Measurements from ENCODE around the gene DHODH. TPM values are rescaled to one million over a fixed set of nuclear protein-coding genes. Genes with fewer than 3 reads are reported as not detected.

The DHODH gene
- total and polyA plus RNA-seq, 10 of the 15 experiments (the other 5 are each of a cell fraction or from before 2014, with no cell fraction given): 3.4 to 23.3 (median 13.2) TPM

- no peak overlapping the region for H2AFZ ChIP-seq (ENCODE audit: control insufficient read depth, low read depth, low read length)
- H3K27ac ChIP-seq (ENCODE audit: control insufficient read depth, insufficient read depth): no peak overlapping the region
- ChIA-PET POLR2A (no interaction called here), SMC1A (ENCODE audit: uncharacterized antibody, unreplicated experiment) (interaction anchor here (1.2 kb wide), 1 partner anchor 9 kb away, joined by 3 read pairs; no protein-coding TSS in a partner anchor), RAD21 (ENCODE audit: unreplicated experiment) (interaction anchor here (0.9 kb wide), 1 partner anchor 42 kb away, joined by 3 read pairs; no protein-coding TSS in a partner anchor), CTCF (interaction anchor here (1.1 kb wide), 1 partner anchor 500 kb away, joined by 3 read pairs; no protein-coding TSS in a partner anchor)
- no peaks in the 10 kb centered on the region for H3K27me3 ChIP-seq (replicated peaks in 1 of 2; ENCODE audit: control insufficient read depth in 2 of 2, insufficient read depth in 2 of 2, low read length in 1 of 2)
- no peak overlapping the region for H3K4me3 ChIP-seq
- no peaks in the 10 kb centered on the region for H3K4me1 ChIP-seq (ENCODE audit: control insufficient read depth, insufficient read depth, low read length)
- FAIRE-seq (no peak), ATAC-seq (no peak), DNase-seq (ENCODE audit: low read depth, low spot score) (no peak)
- H4K20me1 ChIP-seq (ENCODE audit: control insufficient read depth, insufficient read depth): no peaks in the 10 kb centered on the region
- 31% methylated on average over 7 of the region's 7 CpGs for WGBS (ENCODE audit: insufficient coverage, insufficient replicate concordance, low lambda C conversion rate, missing lambda C conversion rate)
- no peaks in the 10 kb centered on the region for H3K9me3 ChIP-seq (replicated peaks; ENCODE audit: control insufficient read depth, insufficient read depth, low read length)
- intact Hi-C loops (cut with micrococcal nuclease; ENCODE audit: unreplicated experiment): no loop called here
- H3K4me2 ChIP-seq (ENCODE audit: control insufficient read depth, insufficient read depth): no peak overlapping the region
- H3K79me2 ChIP-seq (ENCODE audit: control insufficient read depth, insufficient read depth, low read length): no peaks in the 10 kb centered on the region
- TF ChIP-seq ZBTB33 (IDR thresholded peaks at IDR 0.05) (no peak), NR2C1 (IDR thresholded peaks at IDR 0.05) (no peak)
- no peak overlapping the region for H3K9ac ChIP-seq (ENCODE audit: control insufficient read depth, insufficient read depth, low read length)
- BruUV-seq (replicated peaks): no TSS peak
- in situ Hi-C loops (cut with MboI): no loop called here
- H3K36me3 ChIP-seq (ENCODE audit: control insufficient read depth in 2 of 2, insufficient read depth in 2 of 2, low read length in 1 of 2): no peaks in the 10 kb centered on the region
These were observed 7.2 kb upstream of the DHODH start for GRCh38 chr16:72001180-72001874.

DNA sequence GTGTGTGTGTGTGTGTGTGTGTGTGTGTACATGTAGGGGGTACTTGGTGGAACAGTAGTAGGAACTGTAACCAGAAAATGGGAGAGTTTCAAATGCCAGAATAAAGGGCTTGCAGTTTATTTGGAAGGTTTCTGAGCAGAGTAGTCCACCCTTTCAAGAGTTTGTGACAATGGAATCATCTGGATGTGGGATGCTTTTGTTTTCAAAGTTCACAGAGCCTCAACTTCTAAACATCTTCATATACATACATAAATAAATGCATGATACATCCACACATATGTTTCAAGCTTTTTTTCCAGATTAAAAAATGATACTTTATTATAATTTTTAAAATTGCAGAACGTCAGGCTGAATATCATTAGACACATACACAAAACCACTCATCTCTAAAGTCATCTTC, 5.9 kb upstream of the DHODH start:
- SMC1A ChIA-PET (ENCODE audit: uncharacterized antibody, unreplicated experiment): no interaction called here
- Histone ChIP-seq H2AFZ (ENCODE audit: control insufficient read depth, low read depth, low read length) (no peak overlapping the region), H3K9me3 (replicated peaks; ENCODE audit: control insufficient read depth, insufficient read depth, low read length) (no peaks in the 10 kb centered on the region), H3K9ac (ENCODE audit: control insufficient read depth, insufficient read depth, low read length) (no peak overlapping the region), H3K27ac (ENCODE audit: control insufficient read depth, insufficient read depth) (no peak overlapping the region), H3K36me3 (ENCODE audit: control insufficient read depth in 2 of 2, insufficient read depth in 2 of 2, low read length in 1 of 2) (no peaks in the 10 kb centered on the region), H3K4me2 (ENCODE audit: control insufficient read depth, insufficient read depth) (no peak overlapping the region), H3K79me2 (ENCODE audit: control insufficient read depth, insufficient read depth, low read length) (no peaks in the 10 kb centered on the region), H3K27me3 (replicated peaks in 1 of 2; ENCODE audit: control insufficient read depth in 2 of 2, insufficient read depth in 2 of 2, low read length in 1 of 2) (no peaks in the 10 kb centered on the region), H3K4me1 (ENCODE audit: control insufficient read depth, insufficient read depth, low read length) (no peaks in the 10 kb centered on the region), H3K4me3 (no peak overlapping the region), H4K20me1 (ENCODE audit: control insufficient read depth, insufficient read depth) (no peaks in the 10 kb centered on the region)
- no peak for DNase-seq (ENCODE audit: low read depth, low spot score)
- POLR2A ChIA-PET: no interaction called here
- CTCF ChIA-PET: no interaction called here
- RAD21 ChIA-PET (ENCODE audit: unreplicated experiment): no interaction called here
- no peak for ATAC-seq
- in situ Hi-C loops (cut with MboI): no loop called here
- WGBS (ENCODE audit: insufficient coverage, insufficient replicate concordance, low lambda C conversion rate, missing lambda C conversion rate): 0% methylated on average over 1 of the region's 1 CpG
- FAIRE-seq: no peak
- intact Hi-C loops (cut with micrococcal nuclease; ENCODE audit: unreplicated experiment): no loop called here
- BruUV-seq (replicated peaks): no TSS peak
- TF ChIP-seq, protein P1, sequence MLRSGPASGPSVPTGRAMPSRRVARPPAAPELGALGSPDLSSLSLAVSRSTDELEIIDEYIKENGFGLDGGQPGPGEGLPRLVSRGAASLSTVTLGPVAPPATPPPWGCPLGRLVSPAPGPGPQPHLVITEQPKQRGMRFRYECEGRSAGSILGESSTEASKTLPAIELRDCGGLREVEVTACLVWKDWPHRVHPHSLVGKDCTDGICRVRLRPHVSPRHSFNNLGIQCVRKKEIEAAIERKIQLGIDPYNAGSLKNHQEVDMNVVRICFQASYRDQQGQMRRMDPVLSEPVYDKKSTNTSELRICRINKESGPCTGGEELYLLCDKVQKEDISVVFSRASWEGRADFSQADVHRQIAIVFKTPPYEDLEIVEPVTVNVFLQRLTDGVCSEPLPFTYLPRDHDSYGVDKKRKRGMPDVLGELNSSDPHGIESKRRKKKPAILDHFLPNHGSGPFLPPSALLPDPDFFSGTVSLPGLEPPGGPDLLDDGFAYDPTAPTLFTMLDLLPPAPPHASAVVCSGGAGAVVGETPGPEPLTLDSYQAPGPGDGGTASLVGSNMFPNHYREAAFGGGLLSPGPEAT (IDR thresholded peaks at IDR 0.05; ENCODE audit: low read depth): no peak
- TF ChIP-seq JUND (IDR thresholded peaks at IDR 0.05; ENCODE audit: low read depth, low read length): no peak
- TF ChIP-seq, protein P2, sequence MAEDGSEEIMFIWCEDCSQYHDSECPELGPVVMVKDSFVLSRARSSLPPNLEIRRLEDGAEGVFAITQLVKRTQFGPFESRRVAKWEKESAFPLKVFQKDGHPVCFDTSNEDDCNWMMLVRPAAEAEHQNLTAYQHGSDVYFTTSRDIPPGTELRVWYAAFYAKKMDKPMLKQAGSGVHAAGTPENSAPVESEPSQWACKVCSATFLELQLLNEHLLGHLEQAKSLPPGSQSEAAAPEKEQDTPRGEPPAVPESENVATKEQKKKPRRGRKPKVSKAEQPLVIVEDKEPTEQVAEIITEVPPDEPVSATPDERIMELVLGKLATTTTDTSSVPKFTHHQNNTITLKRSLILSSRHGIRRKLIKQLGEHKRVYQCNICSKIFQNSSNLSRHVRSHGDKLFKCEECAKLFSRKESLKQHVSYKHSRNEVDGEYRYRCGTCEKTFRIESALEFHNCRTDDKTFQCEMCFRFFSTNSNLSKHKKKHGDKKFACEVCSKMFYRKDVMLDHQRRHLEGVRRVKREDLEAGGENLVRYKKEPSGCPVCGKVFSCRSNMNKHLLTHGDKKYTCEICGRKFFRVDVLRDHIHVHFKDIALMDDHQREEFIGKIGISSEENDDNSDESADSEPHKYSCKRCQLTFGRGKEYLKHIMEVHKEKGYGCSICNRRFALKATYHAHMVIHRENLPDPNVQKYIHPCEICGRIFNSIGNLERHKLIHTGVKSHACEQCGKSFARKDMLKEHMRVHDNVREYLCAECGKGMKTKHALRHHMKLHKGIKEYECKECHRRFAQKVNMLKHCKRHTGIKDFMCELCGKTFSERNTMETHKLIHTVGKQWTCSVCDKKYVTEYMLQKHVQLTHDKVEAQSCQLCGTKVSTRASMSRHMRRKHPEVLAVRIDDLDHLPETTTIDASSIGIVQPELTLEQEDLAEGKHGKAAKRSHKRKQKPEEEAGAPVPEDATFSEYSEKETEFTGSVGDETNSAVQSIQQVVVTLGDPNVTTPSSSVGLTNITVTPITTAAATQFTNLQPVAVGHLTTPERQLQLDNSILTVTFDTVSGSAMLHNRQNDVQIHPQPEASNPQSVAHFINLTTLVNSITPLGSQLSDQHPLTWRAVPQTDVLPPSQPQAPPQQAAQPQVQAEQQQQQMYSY (CRISPR knock-in tag; IDR thresholded peaks at IDR 0.05): no peak
- TF ChIP-seq ZNF384 (IDR thresholded peaks at IDR 0.05; ENCODE audit: borderline replicate concordance, low read depth, low read length): no peak

Data from GM12878 (cell line).